ENCODE results near the gene GRIK5. TPM values are rescaled to one million over a fixed set of nuclear protein-coding genes. Genes with fewer than 3 reads are reported as not detected.
"Not testable (repeated sequence)": the region's sequence is repeated elsewhere in the genome, so short reads cannot be mapped to it uniquely, and the experiment has no call there.

GRIK5 gene
- polyA plus RNA-seq, 6 donors from 2014 or later = not detected

DNA sequence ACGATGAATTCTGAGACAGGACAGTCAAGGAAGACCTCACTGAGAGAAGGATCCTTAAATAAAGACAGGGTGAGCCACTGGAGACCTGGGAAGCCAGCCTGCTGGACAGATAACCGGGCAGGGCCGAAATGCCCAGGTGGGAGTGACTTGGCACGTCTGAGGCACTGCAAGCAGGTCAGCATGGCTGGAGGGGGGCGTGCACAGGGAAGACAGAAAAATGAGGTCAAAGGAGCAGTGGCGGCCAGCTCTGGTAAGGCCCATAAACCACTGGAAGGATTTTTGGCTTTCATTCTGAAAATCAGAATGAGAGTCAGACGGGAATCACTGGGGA lies 70.2 kb downstream of the GRIK5 start:
- peaks cover 0 to 27% of the 10 kb centered on the region in 2 donors for H3K36me3 Mint-ChIP-seq
- no peak for DNase-seq
- H3K27me3 Mint-ChIP-seq = peaks cover 57 to 87% (median 73%) of the 10 kb centered on the region in 3 donors
- H3K27ac Mint-ChIP-seq = no peak overlapping the region
- peak overlapping the region in 4 of 8 donors; percentile 13 to 73 (median 64) for H3K4me3 Mint-ChIP-seq
- no peak for ATAC-seq (ENCODE audit: low read depth in 2 of 2)
- peaks cover 0 to 6% (median 0%) of the 10 kb centered on the region in 7 donors for H3K9me3 Mint-ChIP-seq
- peaks cover 24 to 37% (median 36%) of the 10 kb centered on the region in 3 donors for H3K4me1 Mint-ChIP-seq

DNA sequence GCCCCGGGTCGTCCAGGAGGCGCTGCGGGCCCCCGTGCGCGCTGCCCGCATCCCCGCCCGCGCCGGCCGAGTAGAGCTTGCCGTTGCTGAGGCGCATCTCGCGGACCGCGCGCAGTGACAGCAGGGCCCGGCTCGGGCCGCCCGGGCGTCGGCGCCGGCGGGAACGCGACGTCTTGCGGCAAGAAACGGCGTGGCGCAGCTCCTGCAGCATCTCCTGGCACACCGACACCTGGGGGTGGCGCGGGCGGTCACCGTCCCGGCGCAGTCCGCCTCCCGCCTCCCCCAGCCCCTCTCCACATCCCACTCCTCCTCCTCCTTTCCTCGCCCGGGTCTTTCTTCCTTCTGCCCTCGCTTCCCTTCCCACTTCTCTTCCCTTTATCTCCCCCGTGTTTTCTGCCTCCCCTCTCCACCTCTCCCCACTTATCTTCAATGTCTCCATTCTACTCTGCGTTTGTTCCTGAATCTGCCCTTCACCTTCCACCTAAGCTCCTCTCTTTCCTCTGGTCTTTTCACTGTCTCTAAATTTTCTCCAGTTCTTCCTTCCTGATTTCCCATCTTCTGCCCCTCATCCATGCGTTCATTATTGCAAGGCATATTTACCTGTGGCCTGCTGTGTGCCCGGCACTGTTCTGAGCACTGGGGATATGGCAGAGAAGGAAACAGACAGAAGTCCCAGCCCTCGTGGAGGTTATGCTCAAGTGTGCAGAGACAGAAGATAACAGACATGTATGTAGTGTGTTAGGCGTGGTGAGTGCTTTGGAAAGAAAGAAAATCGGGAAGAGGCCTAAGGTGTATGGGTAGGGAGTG lies 70.7 kb downstream of the GRIK5 start:
- Mint-ChIP-seq H3K36me3 (peaks cover 0 to 27% of the 10 kb centered on the region in 2 donors), H3K9me3 (peaks cover 0 to 6% (median 0%) of the 10 kb centered on the region in 7 donors), H3K27ac (peak overlapping the region in 2 of 6 donors; percentile 11 to 13), H3K27me3 (peaks cover 58 to 88% (median 77%) of the 10 kb centered on the region in 3 donors), H3K4me1 (peaks cover 28 to 39% (median 37%) of the 10 kb centered on the region in 3 donors), H3K4me3 (peak overlapping the region; percentile 29 to 73 (median 60))
- DNase-seq (no peak), ATAC-seq (ENCODE audit: low read depth in 2 of 2) (no peak)

- H3K4me3 Mint-ChIP-seq = peak overlapping the region in 6 of 8 donors; percentile 30 to 87 (median 64)
- H3K9me3 Mint-ChIP-seq = peaks cover 0 to 6% (median 0%) of the 10 kb centered on the region in 7 donors
- ATAC-seq (ENCODE audit: low read depth in 2 of 2) = peak in 1 of 2 donors; percentile 16
- H3K36me3 Mint-ChIP-seq = peaks cover 0 to 27% of the 10 kb centered on the region in 2 donors
- H3K4me1 Mint-ChIP-seq = peaks cover 31 to 42% (median 37%) of the 10 kb centered on the region in 3 donors
- no peak overlapping the region for H3K27ac Mint-ChIP-seq
- DNase-seq = peak; percentile 19
- peaks cover 55 to 79% (median 72%) of the 10 kb centered on the region in 3 donors for H3K27me3 Mint-ChIP-seq
Observed at GRCh38 chr19:41998246-41999020, 71.6 kb downstream of the GRIK5 start.

DNA sequence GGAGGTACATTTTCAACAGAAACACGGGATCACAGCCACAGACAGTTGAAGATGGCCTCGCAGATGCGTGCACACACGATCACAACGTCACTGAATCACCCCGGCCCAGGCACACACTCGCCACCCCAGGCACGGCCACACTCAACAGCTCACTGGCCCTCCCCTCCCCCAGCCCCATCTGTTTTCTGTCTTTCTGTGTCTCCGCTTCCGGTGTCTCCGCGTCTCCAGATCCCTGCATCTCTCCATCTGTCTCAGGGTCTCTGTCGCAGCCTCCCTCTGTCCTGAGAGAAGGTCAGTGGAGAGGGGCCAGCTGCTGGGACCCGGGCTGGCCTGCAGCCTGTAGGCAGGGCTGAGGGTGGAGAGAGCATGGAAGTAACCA lies 72.2 kb downstream of the GRIK5 start:
- Mint-ChIP-seq H3K27ac (peak overlapping the region in 2 of 6 donors; percentile 8 to 33), H3K9me3 (peaks cover 0 to 6% (median 0%) of the 10 kb centered on the region in 7 donors), H3K36me3 (peaks cover 0 to 27% of the 10 kb centered on the region in 2 donors), H3K27me3 (peaks cover 56 to 76% (median 75%) of the 10 kb centered on the region in 3 donors), H3K4me1 (peaks cover 34 to 44% (median 40%) of the 10 kb centered on the region in 3 donors), H3K4me3 (peak overlapping the region in 6 of 8 donors; percentile 30 to 87 (median 73))
- ATAC-seq (ENCODE audit: low read depth in 2 of 2) (no peak), DNase-seq (no peak)

GRCh38 chr19:41997121-41997850 lies 72.7 kb downstream of the GRIK5 start:
- peak in 1 of 2 donors; percentile 26 for ATAC-seq (ENCODE audit: low read depth in 2 of 2)
- Mint-ChIP-seq H3K27me3 (peaks cover 61 to 81% (median 75%) of the 10 kb centered on the region in 3 donors), H3K36me3 (peaks cover 0 to 27% of the 10 kb centered on the region in 2 donors), H3K4me3 (peak overlapping the region in 7 of 8 donors; percentile 43 to 87 (median 74)), H3K9me3 (peaks cover 0 to 6% (median 0%) of the 10 kb centered on the region in 7 donors), H3K27ac (peak overlapping the region in 2 of 6 donors; percentile 74 to 89), H3K4me1 (peaks cover 39 to 49% (median 45%) of the 10 kb centered on the region in 3 donors)
- DNase-seq = peak; percentile 37

DNA sequence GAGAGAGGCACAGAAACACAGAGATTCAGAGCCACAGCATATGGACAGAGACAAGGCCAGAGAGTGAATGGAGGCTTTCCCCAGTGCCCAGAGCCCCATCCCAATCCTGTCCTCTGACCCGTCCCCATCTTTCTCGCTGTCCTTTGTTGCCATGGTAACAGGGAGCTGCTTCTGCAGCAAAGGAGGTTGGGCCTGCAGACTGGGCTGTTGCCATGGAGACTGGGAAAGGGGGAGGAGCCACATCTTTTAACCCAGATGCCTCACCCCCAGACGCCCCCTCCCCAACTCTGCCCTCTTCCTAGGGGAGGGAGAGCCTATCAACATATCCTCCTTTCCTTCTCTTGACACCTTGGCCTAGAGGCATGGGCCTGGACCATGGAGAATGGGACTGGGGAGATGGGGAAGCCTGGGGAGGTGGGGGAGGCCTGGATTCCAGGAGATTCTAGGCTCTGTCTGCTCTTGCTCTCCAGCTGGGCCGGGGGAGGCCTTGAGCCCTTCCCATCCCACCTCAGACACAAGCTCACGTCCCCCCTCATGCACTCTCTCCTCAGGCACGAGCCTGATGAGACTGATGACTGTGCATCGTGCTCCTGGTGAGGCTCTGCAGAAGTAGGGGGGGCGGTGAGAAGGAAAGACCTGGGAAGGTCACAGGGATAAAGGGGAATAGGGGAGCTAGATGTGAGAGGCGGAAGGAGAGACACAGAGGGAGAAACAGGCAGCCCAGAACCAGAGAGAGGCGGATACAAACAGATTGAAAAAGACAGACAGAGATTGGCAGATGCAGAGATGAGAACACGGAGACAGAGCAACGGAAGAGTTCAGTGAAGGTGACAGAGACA lies 73.8 kb downstream of the GRIK5 start:
- Mint-ChIP-seq H3K27ac (no peak overlapping the region), H3K27me3 (peaks cover 57 to 72% (median 66%) of the 10 kb centered on the region in 3 donors), H3K4me3 (peak overlapping the region in 5 of 8 donors; percentile 57 to 77 (median 75)), H3K9me3 (peaks cover 0 to 6% (median 0%) of the 10 kb centered on the region in 7 donors), H3K4me1 (peaks cover 39 to 49% (median 45%) of the 10 kb centered on the region in 3 donors), H3K36me3 (peaks cover 0 to 27% of the 10 kb centered on the region in 2 donors)
- no peak for ATAC-seq (ENCODE audit: low read depth in 2 of 2)
- DNase-seq = no peak

GRCh38 chr19:41994994-41995958 lies 74.7 kb downstream of the GRIK5 start:
- Mint-ChIP-seq H3K4me3 (peak overlapping the region; percentile 24 to 85 (median 72)), H3K27me3 (peaks cover 52 to 63% (median 59%) of the 10 kb centered on the region in 3 donors), H3K4me1 (peaks cover 39 to 49% (median 45%) of the 10 kb centered on the region in 3 donors), H3K27ac (peak overlapping the region in 1 of 6 donors; percentile 84), H3K9me3 (peaks cover 0 to 6% (median 0%) of the 10 kb centered on the region in 7 donors), H3K36me3 (peaks cover 0 to 27% of the 10 kb centered on the region in 2 donors)
- DNase-seq = no peak
- ATAC-seq (ENCODE audit: low read depth in 2 of 2) = no peak

DNA sequence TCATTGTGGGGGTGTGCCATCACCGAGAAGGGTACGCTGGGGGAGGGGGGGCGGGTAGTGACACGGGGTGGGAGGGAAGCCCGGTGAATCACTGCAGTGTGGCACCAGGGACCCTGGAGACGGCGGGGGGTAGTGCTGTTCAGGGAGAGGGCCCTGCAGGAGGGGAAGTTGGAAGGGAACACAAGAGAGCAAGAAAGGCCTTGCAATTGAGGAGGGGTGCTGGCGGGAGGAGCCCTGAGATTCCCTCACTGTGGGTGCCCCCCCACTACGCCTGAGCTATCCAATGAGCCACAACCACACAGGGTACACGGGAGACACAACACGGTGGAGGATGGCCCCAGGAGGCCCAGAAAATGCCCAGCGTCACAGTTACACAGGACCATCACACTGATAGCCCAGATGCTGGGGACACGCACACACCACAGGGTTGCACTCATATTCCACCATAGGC lies 75.5 kb downstream of the GRIK5 start:
- no peak for DNase-seq
- Mint-ChIP-seq H3K27me3 (peaks cover 44 to 56% (median 52%) of the 10 kb centered on the region in 3 donors), H3K4me1 (peaks cover 39 to 46% (median 43%) of the 10 kb centered on the region in 3 donors), H3K4me3 (peak overlapping the region; percentile 18 to 84 (median 72)), H3K36me3 (peaks cover 0 to 23% of the 10 kb centered on the region in 2 donors), H3K27ac (peak overlapping the region in 1 of 6 donors; percentile 41), H3K9me3 (peaks cover 0 to 6% (median 0%) of the 10 kb centered on the region in 7 donors)
- ATAC-seq (ENCODE audit: low read depth in 2 of 2) = peak; percentile 10 to 12

DNA sequence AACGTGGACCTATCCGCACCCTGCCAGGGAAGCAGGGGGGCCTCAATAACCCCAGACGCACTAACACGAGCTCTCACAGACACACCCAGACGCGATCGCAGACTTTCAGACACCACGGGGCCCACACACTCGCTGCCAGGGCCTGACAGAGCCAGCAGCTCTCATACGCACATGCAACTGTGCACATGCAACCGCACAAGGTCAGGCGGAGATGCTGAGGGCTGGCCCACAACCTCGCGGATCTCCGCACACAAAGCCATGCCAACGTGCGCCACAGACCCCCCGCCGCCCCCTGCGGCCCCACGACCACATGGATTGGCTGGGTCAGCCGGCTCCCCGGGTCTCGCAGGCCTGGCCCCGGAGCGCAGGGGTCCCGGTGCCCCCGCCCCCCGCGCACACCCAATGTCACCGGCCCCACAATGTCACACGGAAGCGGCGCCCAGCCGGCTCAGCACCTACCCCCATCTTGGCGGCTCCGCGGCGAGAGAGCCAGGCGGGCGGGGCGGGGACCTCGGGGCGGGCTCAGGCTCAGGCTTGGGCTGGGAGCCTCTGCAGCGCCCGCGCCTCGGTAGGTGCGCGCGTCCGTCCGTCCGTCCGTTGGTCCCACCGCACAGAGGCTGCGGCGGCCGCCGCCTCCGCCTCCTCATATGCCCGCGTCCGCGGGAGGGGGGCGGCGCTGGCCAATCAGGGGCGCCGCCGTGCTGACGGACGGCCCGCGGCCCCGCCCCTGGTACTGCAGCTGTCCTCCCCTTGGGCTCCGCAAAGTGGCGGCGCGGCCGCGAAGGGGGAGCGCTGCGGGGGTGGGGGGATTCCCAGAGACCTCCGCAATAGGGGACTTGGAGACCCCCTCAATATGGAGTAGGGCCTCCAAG lies 76.2 kb downstream of the GRIK5 start, which contains the start of gene ATP1A3:
Gene ATP1A3 (minus strand): TSS at position 619 of the 872 bp plus-strand sequence. CDS start 154 bp downstream, at position 465.
- Mint-ChIP-seq H3K9me3 (peaks cover 0 to 6% (median 0%) of the 10 kb centered on the region in 7 donors), H3K36me3 (peaks cover 0 to 17% of the 10 kb centered on the region in 2 donors), H3K27me3 (peaks cover 40 to 51% (median 45%) of the 10 kb centered on the region in 3 donors), H3K4me1 (peaks cover 39 to 41% (median 39%) of the 10 kb centered on the region in 3 donors), H3K27ac (peak within 1 kb of the TSS in 5 of 6 donors; percentile 33 to 91 (median 58)), H3K4me3 (peak within 1 kb of the TSS; percentile 73 to 87 (median 84))
- peak; percentile 77 for ATAC-seq (ENCODE audit: low read depth in 2 of 2)
- DNase-seq = peak; percentile 66

- peak overlapping the region in 4 of 8 donors; percentile 49 to 86 (median 78) for H3K4me3 Mint-ChIP-seq
- not testable (repeated sequence) for H3K27ac Mint-ChIP-seq; H3K36me3 Mint-ChIP-seq; DNase-seq; H3K9me3 Mint-ChIP-seq; ATAC-seq (ENCODE audit: low read depth in 2 of 2)
- H3K27me3 Mint-ChIP-seq = peaks cover 30 to 39% (median 34%) of the 10 kb centered on the region in 3 donors
- H3K4me1 Mint-ChIP-seq = peaks cover 27 to 35% (median 31%) of the 10 kb centered on the region in 3 donors
Observed at GRCh38 chr19:41991925-41992569, 78.0 kb downstream of the GRIK5 start.

All from naive B cell (primary cell).